HG03196 (cell line): ENCODE data around the gene TOMM6.
"Not testable (repeated sequence)": the region's sequence is repeated elsewhere in the genome, so short reads cannot be mapped to it uniquely, and the experiment has no call there.

Source experiments
- ATAC-seq: cut with Tn5 transposase; IDR thresholded peaks from one replicate; pipeline ENCODE4 v1.9.1; 2021; ENCODE audit not compliant: unreplicated experiment

TOMM6 gene

GRCh38 chr6:41759905-41760579 lies 27.5 kb upstream of the TOMM6 start:
- no peak for ATAC-seq

- ATAC-seq, result no peak
These were observed 24.0 kb upstream of the TOMM6 start for GRCh38 chr6:41763470-41763869.

GRCh38 chr6:41766043-41766664 lies 21.3 kb upstream of the TOMM6 start:
- not testable (repeated sequence) for ATAC-seq

- no peak for ATAC-seq
These were observed 20.2 kb upstream of the TOMM6 start for GRCh38 chr6:41767112-41767833.

- ATAC-seq, result no peak
These were observed 18.8 kb upstream of the TOMM6 start for GRCh38 chr6:41768545-41769308.

- ATAC-seq, result no peak
These were observed 18.1 kb upstream of the TOMM6 start for GRCh38 chr6:41769376-41769775.

GRCh38 chr6:41770381-41771057 lies 17.0 kb upstream of the TOMM6 start:
- no peak for ATAC-seq

GRCh38 chr6:41771058-41771983 lies 16.2 kb upstream of the TOMM6 start:
- ATAC-seq, result no peak

GRCh38 chr6:41774841-41775240 lies 12.7 kb upstream of the TOMM6 start:
- ATAC-seq, result no peak

GRCh38 chr6:41775293-41775882 lies 12.1 kb upstream of the TOMM6 start:
- ATAC-seq, result no peak

- ATAC-seq, result no peak
These were observed 9.8 kb upstream of the TOMM6 start for GRCh38 chr6:41777551-41778285.

GRCh38 chr6:41778895-41779294 lies 8.6 kb upstream of the TOMM6 start:
- ATAC-seq, result no peak

- no peak for ATAC-seq
These were observed 8.2 kb upstream of the TOMM6 start for GRCh38 chr6:41779336-41779735.

GRCh38 chr6:41779788-41780550 lies 7.5 kb upstream of the TOMM6 start, which contains the start of gene FRS3:
FRS3 (minus strand) TSS chr6:41779900; CDS start chr6:41776987, 2,913 bp downstream.
- peak; percentile 92 for ATAC-seq

- ATAC-seq, result no peak
These were observed 6.7 kb upstream of the TOMM6 start, which contains the start of gene PRICKLE4 for GRCh38 chr6:41780551-41781365. PRICKLE4 (plus strand) TSS chr6:41780782; CDS start chr6:41783474, 2,692 bp downstream.

GRCh38 chr6:41781366-41781730 lies 6.1 kb upstream of the TOMM6 start:
- no peak for ATAC-seq
